Transverse colon (tissue), 4 donors: ENCODE results near the gene CACNA1C. TPM values are rescaled to one million over a fixed set of nuclear protein-coding genes. Genes with fewer than 3 reads are reported as not detected.

Source experiments
- DNase-seq: peaks from one replicate; pipeline ENCODE4 v3.0.0-alpha.2; 2019
- H3K27ac ChIP-seq, 4 donors: fragments of 200-600 bp; sonication (generic); 2 replicates each; pipeline ENCODE4 v1.5.1; 2016 to 2018; ENCODE audit warnings: inconsistent platforms in 4 of 4
- H3K27me3 ChIP-seq: fragments of 200-600 bp; sonication (generic); 2 replicates; pipeline ENCODE4 v1.5.1; 2017; ENCODE audit warnings: inconsistent platforms
- H3K36me3 ChIP-seq, 4 donors: fragments of 200-600 bp; sonication (generic); 2 replicates each; pipeline ENCODE4 v1.5.1; 2017 to 2019; ENCODE audit warnings: inconsistent platforms in 4 of 4
- H3K4me1 ChIP-seq, 4 donors: fragments of 200-600 bp; sonication (generic); 2 replicates each; pipeline ENCODE4 v1.5.1; 2017 to 2020; ENCODE audit warnings: inconsistent platforms in 4 of 4
- H3K4me3 ChIP-seq, 4 donors: fragments of 200-600 bp; sonication (generic); 1 replicate in 1 of 4; 2 replicates in 3 of 4; pipeline versions ENCODE4 v1.5.1 to v1.6.1; 2017 to 2019; ENCODE audit warnings: inconsistent platforms in 4 of 4
- H3K9me3 ChIP-seq, 2 donors: fragments of 200-600 bp; sonication (generic); 2 replicates each; pipeline ENCODE4 v1.5.1; 2017 to 2019; ENCODE audit warnings: inconsistent platforms in 2 of 2
- EP300 ChIP-seq: sonication (generic); formaldehyde crosslinking; IDR thresholded peaks from one replicate; pipeline ENCODE4 v1.6.1; 2017; ENCODE audit warnings: antibody characterized with exemption, low read depth
- POLR2A ChIP-seq: fragments of 450-650 bp; IDR thresholded peaks from one replicate; pipeline ENCODE4 v1.6.1; 2016; ENCODE audit warnings: antibody characterized with exemption, mild to moderate bottlenecking, moderate library complexity
- POLR2AphosphoS5 ChIP-seq, 3 donors: sonication (generic); formaldehyde crosslinking; IDR thresholded peaks; one replicate each; pipeline ENCODE4 v1.6.1; 2016; ENCODE audit warnings: antibody characterized with exemption in 3 of 3
- WGBS, 2 donors: methylation state at CpG; one replicate each; pipeline ENCODE4 v1.1.5; 2018; ENCODE audit warnings: low coverage in 1 of 2; 5-methylcytosine and 5-hydroxymethylcytosine counted together
- in situ Hi-C, 4 donors: fragments of 200-750 bp; cut with MboI; loops; one replicate each; pipeline versions ENCODE4 v1.15.0 to v1.15.1; 2017; ENCODE audit warnings: low sequenced_read_pairs in 3 of 4, low pct_ligation_motif_present in 1 of 4, low pct_unique_long_range_greater_than_20kb in 1 of 4
- intact Hi-C: fragments of 100-400 bp; cut with DNase I; formaldehyde crosslinking; loops from one replicate; pipeline ENCODE4 v1.15.1; 2023; ENCODE audit warnings: low total_unique reads
- total RNA-seq, 4 donors: library from RNA; depleted of rRNA; stranded (reverse); fragments of >200 nt; gene quantifications; one replicate each; pipeline ENCODE4 v1.1.0, GENCODE V29; 2016
- TF ChIP-seq, protein P1 (sequence below), 5 experiments: fragments of 200-600 bp in 3 of 5; fragments of 450-650 bp in 2 of 5; sonication (generic) in 3 of 5; IDR thresholded peaks; 1 replicate in 2 of 5; 2 replicates in 3 of 5; pipeline ENCODE4 v1.5.1; 2016 to 2017; ENCODE audit warnings: antibody characterized with exemption in 5 of 5, inconsistent platforms in 3 of 5, mild to moderate bottlenecking in 2 of 5, moderate library complexity in 1 of 5

CACNA1C gene
- total RNA-seq, 4 donors from 2014 or later = 18.8 to 35.2 (median 24.8) TPM

DNA sequence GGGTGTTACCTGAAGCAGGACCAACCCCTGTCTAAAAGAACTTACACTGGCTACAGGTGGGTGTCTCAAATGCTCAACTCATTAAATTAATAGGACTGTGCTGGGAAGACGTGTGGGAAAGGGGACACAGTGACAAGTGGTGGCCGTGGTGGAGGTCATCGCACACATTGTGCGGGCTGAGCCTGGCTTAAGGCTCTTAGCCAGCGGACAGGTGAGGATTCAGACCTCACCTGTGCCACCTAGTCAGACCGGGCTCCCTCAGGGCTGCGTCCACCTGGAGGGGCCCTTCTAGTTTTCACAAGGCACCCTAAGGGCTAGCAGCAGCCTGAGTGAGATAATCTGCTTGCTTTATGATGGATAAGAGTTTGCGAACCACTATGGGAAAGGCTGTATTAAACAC, 616.8 kb downstream of the CACNA1C start:
- DNase-seq = no peak
- WGBS, 2 donors = 80 to 89% methylated on average over 2 to 8 of the region's 8 CpGs
- Histone ChIP-seq H3K27ac (no peak overlapping the region), H3K27me3 (no peaks in the 10 kb centered on the region), H3K36me3 (peaks cover 0 to 5% (median 0%) of the 10 kb centered on the region in 4 donors), H3K4me3 (no peak overlapping the region), H3K4me1 (no peaks in the 10 kb centered on the region), H3K9me3 (no peaks in the 10 kb centered on the region)
- in situ Hi-C loops (no loop called here), intact Hi-C loops (no loop called here)
- no peak for TF ChIP-seq EP300
- TF ChIP-seq POLR2A = no peak
- no peak for TF ChIP-seq POLR2AphosphoS5 (IDR thresholded peaks at IDR 0.05)
- TF ChIP-seq, protein P1, sequence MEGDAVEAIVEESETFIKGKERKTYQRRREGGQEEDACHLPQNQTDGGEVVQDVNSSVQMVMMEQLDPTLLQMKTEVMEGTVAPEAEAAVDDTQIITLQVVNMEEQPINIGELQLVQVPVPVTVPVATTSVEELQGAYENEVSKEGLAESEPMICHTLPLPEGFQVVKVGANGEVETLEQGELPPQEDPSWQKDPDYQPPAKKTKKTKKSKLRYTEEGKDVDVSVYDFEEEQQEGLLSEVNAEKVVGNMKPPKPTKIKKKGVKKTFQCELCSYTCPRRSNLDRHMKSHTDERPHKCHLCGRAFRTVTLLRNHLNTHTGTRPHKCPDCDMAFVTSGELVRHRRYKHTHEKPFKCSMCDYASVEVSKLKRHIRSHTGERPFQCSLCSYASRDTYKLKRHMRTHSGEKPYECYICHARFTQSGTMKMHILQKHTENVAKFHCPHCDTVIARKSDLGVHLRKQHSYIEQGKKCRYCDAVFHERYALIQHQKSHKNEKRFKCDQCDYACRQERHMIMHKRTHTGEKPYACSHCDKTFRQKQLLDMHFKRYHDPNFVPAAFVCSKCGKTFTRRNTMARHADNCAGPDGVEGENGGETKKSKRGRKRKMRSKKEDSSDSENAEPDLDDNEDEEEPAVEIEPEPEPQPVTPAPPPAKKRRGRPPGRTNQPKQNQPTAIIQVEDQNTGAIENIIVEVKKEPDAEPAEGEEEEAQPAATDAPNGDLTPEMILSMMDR (IDR thresholded peaks at IDR 0.05) = no peak

DNA sequence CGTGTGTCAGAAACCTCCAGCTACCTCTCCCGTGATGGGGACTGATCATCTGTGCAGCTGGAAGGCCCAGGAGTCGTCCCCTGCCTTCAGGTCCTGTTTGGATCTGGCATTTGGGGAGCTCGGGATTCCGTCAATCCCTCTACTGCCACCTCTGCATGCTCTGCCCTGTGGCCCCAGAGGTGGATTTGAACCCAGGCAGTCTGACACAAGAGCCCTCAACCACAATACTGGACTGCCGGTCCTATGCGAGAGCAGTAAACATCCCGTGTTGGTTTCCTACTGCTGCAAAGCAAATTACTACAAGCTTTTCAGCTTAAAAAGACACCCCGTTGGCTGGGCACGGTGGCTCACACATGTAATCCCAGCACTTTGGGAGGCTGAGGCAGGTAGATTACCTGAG, 620.1 kb downstream of the CACNA1C start:
- 95 to 100% methylated on average over 4 to 8 of the region's 10 CpGs for WGBS, 2 donors
- H3K27me3 ChIP-seq = no peaks in the 10 kb centered on the region
- in situ Hi-C loops = no loop called here
- no peaks in the 10 kb centered on the region for H3K4me1 ChIP-seq
- H3K36me3 ChIP-seq = peaks cover 0 to 5% (median 0%) of the 10 kb centered on the region in 4 donors
- DNase-seq = no peak
- intact Hi-C loops = no loop called here
- no peak overlapping the region for H3K4me3 ChIP-seq
- no peak for TF ChIP-seq POLR2AphosphoS5 (IDR thresholded peaks at IDR 0.05)
- no peak for TF ChIP-seq EP300
- TF ChIP-seq POLR2A = no peak
- TF ChIP-seq, protein P1 (IDR thresholded peaks at IDR 0.05) = no peak
- no peak overlapping the region for H3K27ac ChIP-seq
- H3K9me3 ChIP-seq = no peaks in the 10 kb centered on the region

DNA sequence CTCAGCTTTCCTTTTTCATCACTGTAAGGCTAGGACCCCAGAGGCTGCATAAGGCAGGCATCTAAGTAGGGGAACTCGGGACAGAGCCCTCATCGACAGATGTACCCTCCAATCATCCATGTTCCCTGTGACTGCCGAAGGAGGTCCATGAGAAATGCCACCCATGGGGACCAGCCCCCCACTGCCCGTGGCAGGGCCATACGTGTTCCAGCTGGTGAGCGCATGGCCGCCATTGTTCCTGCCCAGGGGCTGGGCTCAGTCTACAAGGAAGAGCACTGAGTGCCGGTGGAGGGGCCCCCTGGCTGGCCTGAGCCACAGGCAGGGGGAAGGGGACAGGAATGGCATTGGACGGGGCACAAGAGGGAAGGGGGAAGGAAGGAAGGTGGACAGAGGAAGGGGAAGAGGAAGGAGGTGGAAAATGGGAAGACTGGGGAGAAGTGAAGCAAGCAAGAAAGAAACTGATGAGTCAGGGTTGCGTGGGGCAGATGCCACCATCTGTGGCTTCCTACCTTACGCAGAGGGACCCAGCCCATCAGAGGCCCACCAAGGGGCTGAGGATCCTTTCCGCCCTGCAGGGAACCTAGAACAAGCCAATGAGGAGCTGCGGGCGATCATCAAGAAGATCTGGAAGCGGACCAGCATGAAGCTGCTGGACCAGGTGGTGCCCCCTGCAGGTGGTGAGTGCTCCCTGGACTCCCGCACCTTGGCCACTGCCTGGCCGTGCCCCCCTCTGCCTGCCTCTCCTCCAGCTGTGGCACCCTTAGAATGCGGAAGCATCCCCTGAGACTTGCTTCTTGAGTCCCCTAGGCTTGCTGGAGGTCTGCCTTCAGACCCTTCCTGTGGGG, 621.4 kb downstream of the CACNA1C start:
- no peaks in the 10 kb centered on the region for H3K4me1 ChIP-seq
- no peak for DNase-seq
- H3K36me3 ChIP-seq = peaks cover 0 to 5% (median 0%) of the 10 kb centered on the region in 4 donors
- H3K27ac ChIP-seq = no peak overlapping the region
- H3K27me3 ChIP-seq = no peaks in the 10 kb centered on the region
- in situ Hi-C loops (no loop called here), intact Hi-C loops (no loop called here)
- H3K9me3 ChIP-seq = no peaks in the 10 kb centered on the region
- TF ChIP-seq, protein P1 (IDR thresholded peaks at IDR 0.05) = peak in 1 of 5 experiments; percentile 13
- TF ChIP-seq POLR2AphosphoS5 (IDR thresholded peaks at IDR 0.05) (no peak), EP300 (no peak)
- no peak overlapping the region for H3K4me3 ChIP-seq
- 90% methylated on average over 18 of the region's 18 CpGs; no CpG with 5 or more reads in 1 of the 2 donors for WGBS, 2 donors

DNA sequence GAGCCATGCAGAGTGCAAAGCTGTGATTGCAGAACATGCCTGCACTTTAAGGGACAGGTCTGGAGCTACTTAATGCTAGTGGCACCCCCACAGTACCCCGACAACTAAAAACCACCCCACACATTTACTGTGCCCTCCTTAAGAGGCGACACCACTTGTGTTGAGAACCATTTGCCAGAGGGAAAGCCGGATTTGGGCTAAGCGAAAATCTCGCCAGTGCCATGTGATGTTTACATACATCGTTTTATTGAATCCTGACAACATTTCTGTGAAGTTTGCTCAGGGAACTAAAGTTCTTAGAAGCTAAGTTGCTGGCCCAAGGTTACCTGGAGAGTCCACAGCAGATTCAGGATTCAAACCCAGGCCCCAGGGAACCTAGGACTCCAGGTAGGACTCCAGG, 623.0 kb downstream of the CACNA1C start:
- no peaks in the 10 kb centered on the region for H3K27me3 ChIP-seq
- no peak overlapping the region for H3K4me3 ChIP-seq
- in situ Hi-C loops (no loop called here), intact Hi-C loops (no loop called here)
- no peak overlapping the region for H3K27ac ChIP-seq
- no peaks in the 10 kb centered on the region for H3K9me3 ChIP-seq
- H3K4me1 ChIP-seq = no peaks in the 10 kb centered on the region
- no peaks in the 10 kb centered on the region for H3K36me3 ChIP-seq
- TF ChIP-seq, protein P1 (IDR thresholded peaks at IDR 0.05) = no peak
- DNase-seq = no peak
- 58% methylated on average over 6 of the region's 6 CpGs; no CpG with 5 or more reads in 1 of the 2 donors for WGBS, 2 donors
